Measurements from ENCODE around the gene ALPK3.

DNA sequence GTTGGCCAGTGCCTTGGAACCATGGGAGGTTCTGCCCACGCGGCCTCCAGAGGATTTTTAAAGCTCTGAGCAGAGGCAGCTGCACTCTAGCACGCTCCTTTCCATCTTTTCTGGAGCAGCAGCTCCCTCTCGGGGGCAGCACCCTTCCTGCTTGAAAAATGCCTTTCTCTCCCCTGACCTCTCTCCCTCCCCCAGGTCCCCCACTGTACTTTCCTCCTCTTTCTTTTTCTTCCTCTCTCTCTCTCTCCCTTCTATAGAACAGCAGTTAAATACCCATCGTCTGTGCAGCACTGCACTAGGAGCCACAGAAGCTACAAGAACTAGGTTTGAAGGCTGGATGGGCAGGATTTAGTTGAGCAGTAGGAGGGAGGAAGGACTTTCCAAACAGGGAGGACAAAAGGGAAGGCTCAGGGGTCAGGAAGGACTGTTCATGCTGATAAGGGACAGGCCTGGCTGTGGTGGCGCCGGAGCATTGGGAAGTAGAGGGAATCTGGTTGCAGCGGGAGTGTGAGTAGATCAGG, 4.4 kb downstream of the ALPK3 start:
- TF ChIP-seq, protein P1, sequence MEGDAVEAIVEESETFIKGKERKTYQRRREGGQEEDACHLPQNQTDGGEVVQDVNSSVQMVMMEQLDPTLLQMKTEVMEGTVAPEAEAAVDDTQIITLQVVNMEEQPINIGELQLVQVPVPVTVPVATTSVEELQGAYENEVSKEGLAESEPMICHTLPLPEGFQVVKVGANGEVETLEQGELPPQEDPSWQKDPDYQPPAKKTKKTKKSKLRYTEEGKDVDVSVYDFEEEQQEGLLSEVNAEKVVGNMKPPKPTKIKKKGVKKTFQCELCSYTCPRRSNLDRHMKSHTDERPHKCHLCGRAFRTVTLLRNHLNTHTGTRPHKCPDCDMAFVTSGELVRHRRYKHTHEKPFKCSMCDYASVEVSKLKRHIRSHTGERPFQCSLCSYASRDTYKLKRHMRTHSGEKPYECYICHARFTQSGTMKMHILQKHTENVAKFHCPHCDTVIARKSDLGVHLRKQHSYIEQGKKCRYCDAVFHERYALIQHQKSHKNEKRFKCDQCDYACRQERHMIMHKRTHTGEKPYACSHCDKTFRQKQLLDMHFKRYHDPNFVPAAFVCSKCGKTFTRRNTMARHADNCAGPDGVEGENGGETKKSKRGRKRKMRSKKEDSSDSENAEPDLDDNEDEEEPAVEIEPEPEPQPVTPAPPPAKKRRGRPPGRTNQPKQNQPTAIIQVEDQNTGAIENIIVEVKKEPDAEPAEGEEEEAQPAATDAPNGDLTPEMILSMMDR (IDR thresholded peaks at IDR 0.05): no peak
- TF ChIP-seq POLR2A (IDR thresholded peaks at IDR 0.05): no peak
